GM21825 (cell line): Measurements from ENCODE around the gene ZBTB49.
"Not testable (repeated sequence)": the region's sequence is repeated elsewhere in the genome, so short reads cannot be mapped to it uniquely, and the experiment has no call there.

Source experiments
- ATAC-seq: cut with Tn5 transposase; IDR thresholded peaks from one replicate; pipeline ENCODE4 v1.9.1; 2021; ENCODE audit warnings: mild to moderate bottlenecking, moderate library complexity; ENCODE audit not compliant: unreplicated experiment

Gene ZBTB49

GRCh38 chr4:4289941-4290850 is at the start of gene ZBTB49, which contains the start of gene LYAR:
Gene ZBTB49 (plus strand): TSS chr4:4290251. CDS start chr4:4299946, 9,695 bp downstream.
Gene LYAR (minus strand): TSS chr4:4290154. CDS start chr4:4283742, 6,412 bp downstream.
- ATAC-seq = peak; percentile 88

GRCh38 chr4:4245172-4245571 is 44.9 kb upstream of the ZBTB49 start:
- ATAC-seq = no peak

- no peak for ATAC-seq
Observed at GRCh38 chr4:4247696-4248028, 42.4 kb upstream of the ZBTB49 start.

- ATAC-seq = peak; percentile 94
Observed at GRCh38 chr4:4248029-4248884, 41.8 kb upstream of the ZBTB49 start, which contains the start of gene TMEM128. Gene TMEM128 (minus strand): TSS chr4:4248223. CDS start chr4:4248202, 21 bp downstream.

- ATAC-seq = no peak
Observed at GRCh38 chr4:4248885-4249203, 41.2 kb upstream of the ZBTB49 start.

GRCh38 chr4:4249342-4249741 is 40.7 kb upstream of the ZBTB49 start:
- ATAC-seq = not testable (repeated sequence)

GRCh38 chr4:4249866-4250265 is 40.2 kb upstream of the ZBTB49 start:
- no peak for ATAC-seq

GRCh38 chr4:4254199-4254598 is 35.9 kb upstream of the ZBTB49 start:
- no peak for ATAC-seq

GRCh38 chr4:4254666-4255065 is 35.4 kb upstream of the ZBTB49 start:
- no peak for ATAC-seq

- ATAC-seq = no peak
Observed at GRCh38 chr4:4256799-4257198, 33.3 kb upstream of the ZBTB49 start.

GRCh38 chr4:4257705-4258104 is 32.3 kb upstream of the ZBTB49 start:
- ATAC-seq = not testable (repeated sequence)

- ATAC-seq = no peak
Observed at GRCh38 chr4:4259484-4260100, 30.5 kb upstream of the ZBTB49 start.

GRCh38 chr4:4260185-4260751 is 29.8 kb upstream of the ZBTB49 start:
- no peak for ATAC-seq

- no peak for ATAC-seq
Observed at GRCh38 chr4:4267981-4268380, 22.1 kb upstream of the ZBTB49 start.

GRCh38 chr4:4268776-4269175 is 21.3 kb upstream of the ZBTB49 start:
- ATAC-seq = no peak

- no peak for ATAC-seq
Observed at GRCh38 chr4:4269331-4269731, 20.7 kb upstream of the ZBTB49 start.

GRCh38 chr4:4269856-4270255 is 20.2 kb upstream of the ZBTB49 start:
- no peak for ATAC-seq

GRCh38 chr4:4270529-4270928 is 19.5 kb upstream of the ZBTB49 start:
- no peak for ATAC-seq

GRCh38 chr4:4271912-4272311 is 18.1 kb upstream of the ZBTB49 start:
- ATAC-seq = no peak

GRCh38 chr4:4274226-4274625 is 15.8 kb upstream of the ZBTB49 start:
- no peak for ATAC-seq

GRCh38 chr4:4277531-4277930 is 12.5 kb upstream of the ZBTB49 start:
- no peak for ATAC-seq
